Stimulated activated CD8-positive, alpha-beta memory T cell treated with anti-CD3 and anti-CD28 coated beads, Interleukin-7, amount 100 ng/mL, for 24 hours (primary cell): ENCODE measurements around the gene TSHZ2.
"Not testable (repeated sequence)": the region's sequence is repeated elsewhere in the genome, so short reads cannot be mapped to it uniquely, and the experiment has no call there.

ENCODE experiments used
- DNase-seq: peaks from one replicate; pipeline ENCODE4 v3.0.0-alpha.2; 2020; ENCODE audit warnings: low read depth

Gene TSHZ2

DNA sequence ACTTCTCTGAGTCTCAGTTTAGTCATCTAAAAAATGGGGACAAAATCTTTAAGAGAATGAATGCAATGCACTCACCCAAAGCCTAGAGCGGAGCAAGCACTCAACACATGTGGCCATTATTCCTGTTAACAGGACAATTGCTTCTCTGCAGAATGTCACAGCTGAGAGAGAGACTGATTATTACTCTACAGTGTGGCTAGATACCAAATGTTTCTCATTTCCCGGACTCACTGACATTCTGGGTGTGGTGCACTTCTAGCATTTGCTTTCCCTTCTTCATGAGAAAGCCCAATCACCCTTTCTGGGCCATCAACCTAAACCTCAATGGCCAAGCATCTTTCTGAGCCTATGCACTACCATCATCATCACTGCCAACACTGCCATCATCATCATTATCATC is 347.6 kb downstream of the TSHZ2 start:
- DNase-seq: no peak

- DNase-seq: no peak
Observed at GRCh38 chr20:53320701-53321100, 348.5 kb downstream of the TSHZ2 start.

DNA sequence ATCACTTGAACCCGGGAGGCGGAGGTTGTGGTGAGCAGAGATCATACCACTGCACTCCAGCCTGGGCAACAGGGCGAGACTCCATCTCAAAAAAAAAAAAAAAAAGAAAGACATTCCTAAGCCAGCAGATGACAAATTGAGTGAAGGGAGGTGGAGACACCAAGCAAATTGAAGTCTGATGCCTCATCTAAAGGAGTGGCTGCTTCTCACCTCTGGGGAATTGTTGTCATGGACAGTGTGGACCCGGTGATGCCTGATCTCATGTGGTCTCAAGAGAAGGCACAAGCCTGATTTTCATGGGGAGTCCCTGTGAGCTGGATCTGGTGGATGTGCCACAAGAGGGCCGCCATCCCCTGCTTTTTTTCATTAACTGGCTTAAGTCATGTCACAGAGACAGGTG is 349.4 kb downstream of the TSHZ2 start:
- DNase-seq: no peak

GRCh38 chr20:53322651-53323050 is 350.5 kb downstream of the TSHZ2 start:
- DNase-seq: no peak

- not testable (repeated sequence) for DNase-seq
Observed at GRCh38 chr20:53323460-53323859, 351.3 kb downstream of the TSHZ2 start.

DNA sequence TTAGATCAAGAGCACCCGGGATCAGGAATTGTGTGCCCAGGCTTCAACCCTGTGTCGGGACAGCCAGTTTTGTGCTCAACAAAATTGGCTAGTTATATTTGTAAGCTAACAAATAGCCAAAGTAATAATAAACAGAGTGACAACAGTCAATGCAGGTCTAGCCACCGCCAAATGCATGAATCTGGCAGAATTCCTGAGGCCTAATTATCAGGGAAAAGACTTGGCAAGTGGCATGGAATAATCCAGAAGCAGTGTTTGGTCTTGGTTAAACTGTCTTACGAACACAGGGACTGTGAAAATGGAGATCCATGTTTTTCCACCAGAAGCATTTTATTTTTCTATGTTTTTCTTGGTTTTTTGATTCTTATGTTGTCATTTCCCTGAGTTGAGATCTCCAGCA is 352.7 kb downstream of the TSHZ2 start:
- no peak for DNase-seq

- DNase-seq: no peak
Observed at GRCh38 chr20:53328961-53329360, 356.8 kb downstream of the TSHZ2 start.

- no peak for DNase-seq
Observed at GRCh38 chr20:53329781-53330180, 357.6 kb downstream of the TSHZ2 start.

DNA sequence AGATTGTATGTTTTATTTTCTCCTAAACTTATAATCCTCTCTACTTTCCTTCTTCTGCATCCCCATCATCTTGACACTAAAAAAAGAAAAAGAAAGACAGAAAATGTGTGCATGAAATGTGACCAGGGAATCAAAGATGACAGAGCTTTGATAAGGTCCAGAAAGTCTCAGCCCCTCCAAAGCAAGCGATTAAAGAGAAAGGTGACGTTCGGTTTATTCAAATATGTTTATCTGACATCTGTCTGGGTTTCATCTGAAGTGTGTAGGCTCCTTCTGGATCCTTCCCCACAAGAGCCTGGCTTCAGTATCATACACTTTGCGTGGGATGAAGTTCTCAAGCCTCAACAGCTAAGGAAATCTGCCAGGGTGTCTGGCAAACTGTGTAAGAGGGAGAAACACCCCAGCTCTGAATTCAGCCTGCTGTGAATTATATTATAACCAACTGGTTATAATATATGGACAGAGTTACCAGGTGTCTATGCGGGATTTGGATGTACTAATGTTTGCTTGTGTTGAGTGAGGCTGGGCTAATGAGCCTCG is 358.5 kb downstream of the TSHZ2 start:
- DNase-seq: no peak

DNA sequence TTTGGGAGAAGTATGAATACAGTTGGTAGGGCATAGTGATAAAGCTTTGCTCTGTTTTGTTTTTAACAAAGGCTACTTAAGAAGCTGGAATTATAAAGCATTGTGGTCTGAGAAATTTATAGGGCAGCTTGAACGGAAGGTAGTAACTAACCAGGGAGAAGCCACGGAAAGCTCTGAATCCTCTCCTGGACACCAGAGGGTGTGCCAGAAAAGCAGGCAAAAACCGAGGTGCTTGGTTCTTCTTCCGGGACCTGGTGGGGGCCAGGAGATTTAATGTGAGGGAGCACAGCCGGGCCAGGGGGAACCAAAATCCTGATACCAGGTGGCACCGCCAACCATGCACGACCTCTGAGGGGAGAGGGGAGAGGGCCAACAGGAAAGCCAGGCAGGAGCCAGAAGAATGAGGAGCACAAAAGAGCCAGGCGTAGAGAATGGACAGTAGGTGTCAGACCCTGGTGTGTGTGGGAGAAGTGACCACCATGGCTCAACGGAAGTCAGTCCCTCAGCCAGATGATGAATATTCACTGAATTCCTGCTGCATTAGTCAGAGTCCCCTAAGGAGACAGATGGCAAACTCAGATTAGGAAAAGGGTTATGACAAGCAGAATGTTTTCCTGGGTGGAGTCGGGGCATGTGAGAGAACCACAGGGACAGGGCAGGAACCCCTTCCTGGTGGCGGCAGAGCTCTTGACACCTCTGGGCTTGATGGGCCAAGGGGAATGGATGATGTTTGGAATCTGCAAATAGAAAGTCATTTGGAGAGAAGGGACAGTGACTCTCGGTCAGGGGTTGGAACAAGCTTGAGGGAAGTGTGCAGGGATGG is 359.2 kb downstream of the TSHZ2 start:
- DNase-seq: no peak

GRCh38 chr20:53332022-53332837 is 360.1 kb downstream of the TSHZ2 start:
- no peak for DNase-seq

DNA sequence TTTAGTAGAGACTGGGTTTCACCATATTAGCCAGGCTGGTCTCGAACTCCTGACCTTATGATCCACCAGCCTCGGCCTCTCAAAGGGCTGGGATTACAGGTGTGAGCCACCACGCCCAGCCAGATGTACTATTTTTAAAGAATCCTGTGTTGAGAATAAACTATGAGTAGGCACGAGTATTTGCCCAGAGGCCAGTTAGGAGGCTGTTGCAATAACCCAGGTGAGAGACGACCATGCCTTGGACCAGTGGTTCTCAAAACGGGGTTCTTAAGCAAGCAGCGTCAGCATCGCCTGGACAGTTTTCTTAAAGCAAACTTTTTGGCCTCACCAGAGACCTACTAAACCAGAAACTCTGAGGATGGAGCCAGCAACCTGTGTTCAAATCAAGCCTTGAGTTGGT is 362.7 kb downstream of the TSHZ2 start:
- DNase-seq: no peak

DNA sequence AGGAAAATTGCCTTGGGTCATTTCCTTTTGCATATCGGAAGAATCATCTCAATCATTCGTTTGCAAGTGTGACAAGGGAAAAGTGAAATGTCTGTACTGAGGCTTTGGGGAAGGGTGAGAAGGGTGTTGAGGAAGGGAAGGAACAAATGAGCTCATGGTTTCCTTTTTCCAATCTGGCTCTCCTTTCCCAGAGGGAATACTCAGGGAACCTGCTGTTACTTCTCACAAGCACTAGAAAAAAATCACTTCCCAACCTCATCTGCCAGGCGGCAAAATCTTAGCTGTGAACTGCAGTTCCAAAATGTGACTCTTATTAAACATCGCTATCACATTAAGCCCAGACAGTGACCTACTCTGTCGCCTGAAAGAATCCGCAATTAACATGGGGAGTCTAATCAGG is 363.4 kb downstream of the TSHZ2 start:
- DNase-seq: no peak

GRCh38 chr20:53336892-53337291 is 364.7 kb downstream of the TSHZ2 start:
- DNase-seq: no peak

DNA sequence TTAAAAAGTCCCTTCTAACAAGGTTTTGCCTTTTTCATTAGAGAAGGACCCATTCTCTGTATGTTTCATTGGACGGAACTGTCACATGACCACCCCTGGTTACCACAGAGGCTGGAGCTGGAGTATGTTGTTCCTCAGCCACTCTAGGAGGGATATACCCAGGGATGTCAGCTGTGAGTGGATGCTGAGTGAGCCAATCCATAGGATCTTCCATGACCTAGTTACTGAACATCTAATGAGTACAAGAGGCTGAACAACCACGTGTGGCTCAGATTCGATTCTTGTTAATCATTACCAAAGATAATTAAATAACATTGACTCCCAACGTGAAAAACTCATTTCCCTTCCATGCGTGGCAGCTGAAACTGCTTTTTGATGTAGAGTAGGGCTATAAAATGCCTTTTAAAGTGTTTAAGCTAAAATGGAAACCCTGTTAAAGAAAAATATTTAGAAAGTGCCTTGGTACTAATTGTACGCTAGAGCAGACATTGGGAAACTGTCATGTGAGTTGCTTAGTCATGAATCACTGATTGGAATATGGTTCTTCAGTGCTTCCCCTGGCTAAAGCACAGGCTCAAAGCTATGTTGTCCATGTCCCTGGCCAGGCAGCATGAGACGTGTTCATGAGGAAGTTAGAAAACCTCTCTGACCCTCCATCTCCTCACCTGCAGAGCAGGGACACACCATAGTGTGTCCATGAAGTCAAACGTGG is 365.4 kb downstream of the TSHZ2 start:
- DNase-seq: no peak

GRCh38 chr20:53338716-53339115 is 366.6 kb downstream of the TSHZ2 start:
- DNase-seq: no peak

DNA sequence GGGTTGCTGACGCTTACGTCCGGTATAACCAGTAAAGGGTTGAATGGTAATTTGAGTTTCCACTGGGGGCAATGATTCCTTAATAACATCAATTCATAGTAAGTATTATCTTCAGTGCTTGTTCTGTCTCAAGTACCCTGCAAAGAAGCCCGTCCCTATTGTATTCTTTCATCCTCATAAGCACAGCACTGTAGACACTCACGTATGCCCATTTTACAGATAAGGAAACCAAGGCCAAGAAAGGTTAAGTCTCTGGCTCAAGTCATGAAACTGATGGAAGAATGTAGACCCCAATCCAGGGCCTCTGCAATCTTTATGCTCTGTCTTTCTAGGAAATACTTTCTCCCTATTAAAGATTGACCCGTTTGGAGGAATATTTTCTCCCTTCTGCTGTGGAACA is 370.3 kb downstream of the TSHZ2 start:
- DNase-seq: no peak

DNA sequence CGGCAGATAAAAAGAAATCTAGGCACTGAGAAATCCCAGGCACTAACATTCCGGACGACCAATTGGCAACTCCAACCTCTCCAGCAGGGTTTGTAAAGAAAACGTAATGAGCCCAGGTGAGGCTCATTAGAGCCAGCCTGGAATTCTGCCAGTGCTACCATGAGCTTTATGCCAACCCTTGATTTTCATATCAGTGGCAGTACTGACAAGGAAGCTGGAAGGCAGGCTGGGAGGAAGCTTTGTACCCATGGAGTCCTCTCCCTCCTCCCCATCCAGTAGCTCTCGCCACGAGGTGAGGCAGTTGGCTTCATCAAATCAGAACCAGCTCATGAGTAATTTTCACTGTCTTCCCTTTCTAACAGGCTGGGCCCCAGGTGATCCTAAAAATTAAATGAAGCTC is 371.3 kb downstream of the TSHZ2 start:
- no peak for DNase-seq

DNA sequence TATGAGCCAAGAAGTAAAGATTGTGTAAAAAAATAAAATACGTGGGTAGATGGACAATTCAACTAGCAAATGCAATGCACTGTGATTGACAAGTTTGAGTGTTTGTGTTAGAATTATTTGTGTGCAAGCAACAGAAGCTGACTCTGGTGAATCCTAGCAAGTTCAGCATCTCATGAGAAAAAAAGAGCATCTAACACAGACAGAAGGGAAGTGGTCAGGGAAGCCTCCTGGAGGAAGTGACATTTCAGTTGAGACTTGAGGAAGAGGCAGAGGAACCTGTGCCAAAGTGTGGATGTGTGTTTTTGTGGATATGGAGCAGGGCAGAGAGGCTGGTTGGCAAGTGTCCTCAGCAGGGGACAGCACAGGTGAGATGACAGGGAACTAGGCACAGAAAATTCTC is 372.7 kb downstream of the TSHZ2 start:
- no peak for DNase-seq

DNA sequence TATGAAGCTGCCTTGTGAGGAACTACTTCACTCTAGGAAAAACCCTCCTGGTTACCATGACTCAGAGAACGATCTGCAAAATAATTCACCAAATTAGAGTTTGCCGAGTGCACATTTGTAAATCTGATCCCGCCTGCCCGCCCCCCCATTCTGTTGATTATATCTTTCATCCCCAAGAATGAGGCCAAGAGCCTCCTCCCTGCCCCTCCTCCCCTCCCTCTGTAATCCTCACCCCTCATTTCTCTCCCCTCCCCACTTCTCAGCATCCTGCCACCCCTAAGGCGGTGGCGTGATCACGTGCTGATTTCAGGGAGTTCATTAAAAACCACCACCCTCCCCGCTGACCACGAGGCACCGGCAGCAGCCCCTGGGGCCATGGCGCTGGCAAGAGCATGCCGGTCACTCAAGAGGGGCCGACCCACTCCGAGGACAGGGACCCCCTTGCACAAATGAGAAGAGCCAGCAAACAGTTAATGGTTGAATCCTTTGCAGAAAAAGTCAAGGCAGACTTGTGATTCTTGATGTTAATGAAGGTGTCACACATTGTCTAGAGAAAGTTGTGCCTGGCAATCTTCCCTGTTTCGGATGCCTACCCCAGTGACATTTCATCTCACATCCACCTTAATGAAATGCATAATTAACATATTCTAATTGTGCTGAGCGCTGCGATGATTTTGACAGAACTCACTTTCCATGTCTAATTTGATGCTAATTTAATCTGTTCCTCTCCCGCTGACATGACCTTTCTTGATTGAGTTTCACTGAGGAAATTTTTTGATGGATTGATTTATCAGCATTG is 373.6 kb downstream of the TSHZ2 start:
- DNase-seq: no peak

- no peak for DNase-seq
Observed at GRCh38 chr20:53346335-53346648, 374.1 kb downstream of the TSHZ2 start.

GRCh38 chr20:53349730-53350129 is 377.6 kb downstream of the TSHZ2 start:
- no peak for DNase-seq
